Measurements from ENCODE around the gene SEC24D. TPM values are rescaled to one million over a fixed set of nuclear protein-coding genes. Genes with fewer than 3 reads are reported as not detected.
A peak's percentile ranks its signal among the peaks of the same experiment; 100 is the strongest.

SEC24D gene
- total and polyA plus RNA-seq, 2 of the 8 experiments (the other 6 are each of a cell fraction or from before 2014, with no cell fraction given), result 28.9 to 91.6 TPM

- no peak for TF ChIP-seq CHD7 (IDR thresholded peaks at IDR 0.05; ENCODE audit: insufficient replicate concordance, low read length)
- TF ChIP-seq KDM5A (IDR thresholded peaks at IDR 0.05; ENCODE audit: low read length), result no peak
- TF ChIP-seq MAFK (IDR thresholded peaks at IDR 0.05; ENCODE audit: low read depth, low read length), result peak; percentile 50; the same call in 1 of the 2 replicates
- no peak for TF ChIP-seq CTCF (IDR thresholded peaks at IDR 0.05; ENCODE audit: control extremely low read depth in 1 of 3, insufficient read depth in 1 of 3, low read depth in 1 of 3, low read length in 3 of 3)
Observed at GRCh38 chr4:118775405-118775804, 60.5 kb downstream of the SEC24D start (continued).
